Right atrium auricular region (tissue), 2 donors: ENCODE data around the gene GFRAL. TPM values are rescaled to one million over a fixed set of nuclear protein-coding genes. Genes with fewer than 3 reads are reported as not detected.

Experiments used
- DNase-seq: peaks from one replicate; pipeline ENCODE4 v3.0.0-alpha.2; 2019; ENCODE audit warnings: low spot score
- H3K27ac ChIP-seq, 2 donors: fragments of 200-600 bp; sonication (generic); 1 replicate in 1 of 2; 2 replicates in 1 of 2; pipeline ENCODE4 v1.5.1; 2016 to 2019
- H3K27me3 ChIP-seq, 2 donors: fragments of 200-600 bp; sonication (generic); one replicate each; pipeline versions ENCODE4 v1.5.1 to v1.6.0; 2017 to 2019
- H3K36me3 ChIP-seq: fragments of 200-600 bp; sonication (generic); one replicate; pipeline ENCODE4 v1.5.1; 2016
- H3K4me1 ChIP-seq, 2 donors: fragments of 200-600 bp; sonication (generic); one replicate each; pipeline versions ENCODE4 v1.5.1 to v1.6.0; 2017 to 2019
- H3K4me3 ChIP-seq, 2 donors: fragments of 200-600 bp; sonication (generic); 1 replicate in 1 of 2; 2 replicates in 1 of 2; pipeline ENCODE4 v1.5.1; 2017 to 2019; ENCODE audit warnings: mild to moderate bottlenecking in 1 of 2, moderate library complexity in 1 of 2
- H3K9me3 ChIP-seq, 2 donors: fragments of 200-600 bp; sonication (generic); one replicate each; pipeline ENCODE4 v1.5.1; 2019
- CTCF ChIP-seq, 2 donors: fragments of 200-600 bp; sonication (generic); IDR thresholded peaks; one replicate each; pipeline ENCODE4 v1.5.1; 2019; ENCODE audit warnings: antibody characterized with exemption in 2 of 2
- total RNA-seq, 2 donors: library from RNA; depleted of rRNA; stranded (reverse); fragments of >200 nt; gene quantifications; one replicate each; pipeline ENCODE4 v1.1.0, GENCODE V29; 2016

The GFRAL gene
- total RNA-seq, 2 donors from 2014 or later: not detected

- H3K9me3 ChIP-seq: no peaks in the 10 kb centered on the region
- H3K27me3 ChIP-seq: no peaks in the 10 kb centered on the region
- no peak for TF ChIP-seq CTCF (IDR thresholded peaks at IDR 0.05)
- no peaks in the 10 kb centered on the region for H3K36me3 ChIP-seq
- H3K4me3 ChIP-seq: no peak overlapping the region
- DNase-seq: no peak
- H3K4me1 ChIP-seq: no peaks in the 10 kb centered on the region
- no peak overlapping the region for H3K27ac ChIP-seq
These were observed 121.2 kb downstream of the GFRAL start for GRCh38 chr6:55448451-55448850.

GRCh38 chr6:55449225-55449624 is 122.0 kb downstream of the GFRAL start:
- Histone ChIP-seq H3K36me3 (no peaks in the 10 kb centered on the region), H3K4me1 (no peaks in the 10 kb centered on the region), H3K9me3 (no peaks in the 10 kb centered on the region), H3K27ac (no peak overlapping the region), H3K27me3 (no peaks in the 10 kb centered on the region), H3K4me3 (no peak overlapping the region)
- peak in 1 of 2 donors; percentile 25 for TF ChIP-seq CTCF (IDR thresholded peaks at IDR 0.05)
- no peak for DNase-seq

GRCh38 chr6:55450005-55450404 is 122.7 kb downstream of the GFRAL start:
- Histone ChIP-seq H3K27ac (no peak overlapping the region), H3K4me1 (no peaks in the 10 kb centered on the region), H3K27me3 (no peaks in the 10 kb centered on the region), H3K4me3 (no peak overlapping the region), H3K9me3 (no peaks in the 10 kb centered on the region), H3K36me3 (no peaks in the 10 kb centered on the region)
- DNase-seq: no peak
- TF ChIP-seq CTCF (IDR thresholded peaks at IDR 0.05): no peak

Other genes starting within 250 kb of the GFRAL start
- not detected for gene HCRTR2, start 153.0 kb upstream of the GFRAL start, total RNA-seq